NCI-H187 (cell line): ENCODE measurements around the gene PERCC1.

Experiments used
- DNase-seq, 2 experiments: peaks; one replicate each; lab custom pipeline; 2025; lab: John Stamatoyannopoulos, UW

The PERCC1 gene

GRCh38 chr16:1412847-1413246 is 18.0 kb upstream of the PERCC1 start:
- no peak for DNase-seq

DNA sequence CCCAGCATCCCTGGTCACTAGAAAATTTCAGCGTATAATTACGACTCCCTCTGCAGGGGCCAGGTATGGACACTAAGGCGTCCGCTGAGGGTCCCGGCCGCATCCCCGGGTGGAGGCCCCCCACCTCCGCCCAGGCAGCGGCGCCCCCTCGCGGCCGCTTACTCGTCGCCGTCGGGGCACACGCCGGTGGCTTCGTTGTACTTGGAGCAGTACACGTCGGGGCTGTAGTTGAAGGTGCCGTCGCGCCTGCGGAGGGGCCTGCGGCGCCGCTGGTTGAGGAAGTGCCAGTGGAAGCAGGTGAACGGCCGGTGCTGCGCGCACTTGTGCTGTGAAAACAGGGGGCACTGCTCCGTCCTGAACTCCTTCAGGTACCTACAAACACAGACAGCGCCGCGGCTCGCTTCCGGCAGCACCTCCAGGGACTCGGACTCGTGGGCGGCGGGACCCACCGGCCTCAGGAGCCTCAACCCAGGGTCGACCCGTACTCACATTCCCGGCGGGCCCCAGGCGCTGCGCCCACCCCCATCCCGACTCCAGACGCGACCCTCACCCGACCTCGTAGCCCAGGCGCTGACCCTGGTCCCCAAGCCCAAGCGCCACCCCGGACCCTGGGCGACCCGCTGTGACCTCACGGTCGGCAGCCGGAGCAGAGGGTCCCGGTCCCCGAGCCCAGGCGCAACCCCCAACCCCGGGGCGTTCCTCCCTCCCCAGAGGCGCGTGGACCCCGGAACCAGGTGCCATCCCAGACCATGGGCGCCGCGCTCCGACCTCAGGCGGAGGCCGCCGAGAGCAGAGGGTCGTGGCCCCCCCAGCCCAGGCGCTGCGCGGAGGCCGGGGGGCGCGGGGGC is 17.0 kb upstream of the PERCC1 start:
- DNase-seq = peak; percentile 19 to 30

DNA sequence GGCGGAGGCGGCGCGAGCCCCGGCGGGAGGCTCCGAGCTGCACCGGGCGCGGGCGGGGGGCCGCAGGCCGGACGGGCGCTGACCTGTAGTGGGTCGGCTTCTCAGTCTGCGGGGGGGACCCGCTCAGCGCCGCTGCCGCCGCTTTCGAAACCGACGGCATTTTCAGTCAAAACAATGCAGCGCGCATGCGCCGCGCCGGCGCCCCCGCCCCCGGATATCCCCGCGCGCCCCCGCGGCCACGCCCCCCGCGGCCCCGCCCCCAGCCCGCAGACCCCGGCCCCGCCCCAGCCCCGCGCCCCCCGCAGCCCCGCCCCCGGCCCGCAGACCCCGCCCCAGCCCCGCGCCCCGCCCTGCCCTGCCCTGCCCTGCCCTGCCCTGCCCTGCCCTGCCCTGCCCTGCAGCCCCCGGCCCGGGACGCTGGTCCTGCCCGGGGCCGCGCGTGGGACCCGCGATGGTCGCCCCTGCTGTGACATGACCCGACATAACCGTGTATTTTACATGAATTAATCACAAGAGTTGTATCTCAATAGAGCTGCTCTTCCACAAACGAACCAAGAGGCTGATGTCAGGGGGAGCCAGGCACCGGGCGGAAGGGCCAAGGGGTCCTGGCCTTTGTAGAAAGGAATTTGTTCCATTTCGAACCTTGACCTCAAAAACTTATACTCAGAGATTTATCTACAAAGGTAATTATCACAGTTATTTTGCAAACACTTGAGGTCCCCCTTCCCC is 16.2 kb upstream of the PERCC1 start, which contains the start of gene UNKL:
UNKL (minus strand) TSS at position 173 of the 729 bp plus-strand sequence; CDS start at position 160, 13 bp downstream.
- DNase-seq = peak in 1 of 2 experiments; percentile 54

DNA sequence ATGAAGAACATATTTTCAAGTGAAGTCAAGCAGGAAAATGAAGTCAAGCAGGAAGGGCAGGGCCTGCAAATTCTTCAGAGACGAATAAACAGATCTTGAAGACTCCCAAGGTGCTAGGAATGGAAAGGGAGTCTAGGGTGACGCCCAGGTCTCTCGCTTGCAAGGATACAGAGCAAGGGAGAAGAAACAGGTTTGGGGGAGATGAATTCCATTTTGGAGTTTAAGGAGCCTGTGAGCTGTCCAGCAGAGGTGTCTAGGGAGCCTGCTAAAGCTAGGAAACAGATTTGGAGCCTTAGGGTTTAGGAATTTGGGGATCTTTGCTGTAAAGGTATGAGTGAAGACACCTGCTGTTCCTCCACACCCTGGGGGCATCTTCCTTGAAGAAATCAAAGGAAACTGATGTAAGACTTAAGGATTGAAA is 14.3 kb upstream of the PERCC1 start:
- DNase-seq = no peak

DNA sequence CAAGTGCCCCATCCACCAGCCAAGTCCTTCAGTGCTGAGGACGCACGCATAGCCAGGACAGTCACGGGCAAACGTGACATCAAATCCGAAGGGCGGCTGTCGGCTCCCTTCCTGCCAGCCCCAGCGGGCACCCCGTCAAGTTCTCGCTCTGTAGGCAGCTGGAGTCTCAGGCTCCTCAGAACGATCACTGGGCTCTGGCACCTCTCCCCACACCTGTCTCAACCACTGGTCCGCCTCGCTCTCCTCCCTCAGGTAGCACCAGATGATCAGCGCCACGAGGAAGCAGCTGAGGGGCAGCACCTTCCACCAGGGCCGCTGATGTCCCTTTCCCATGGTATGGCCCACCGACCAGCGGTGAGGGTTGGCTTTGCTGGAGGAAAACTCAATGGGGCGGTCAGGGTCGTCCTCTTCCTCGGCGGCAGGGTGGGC is 10.8 kb upstream of the PERCC1 start:
- DNase-seq = no peak

DNA sequence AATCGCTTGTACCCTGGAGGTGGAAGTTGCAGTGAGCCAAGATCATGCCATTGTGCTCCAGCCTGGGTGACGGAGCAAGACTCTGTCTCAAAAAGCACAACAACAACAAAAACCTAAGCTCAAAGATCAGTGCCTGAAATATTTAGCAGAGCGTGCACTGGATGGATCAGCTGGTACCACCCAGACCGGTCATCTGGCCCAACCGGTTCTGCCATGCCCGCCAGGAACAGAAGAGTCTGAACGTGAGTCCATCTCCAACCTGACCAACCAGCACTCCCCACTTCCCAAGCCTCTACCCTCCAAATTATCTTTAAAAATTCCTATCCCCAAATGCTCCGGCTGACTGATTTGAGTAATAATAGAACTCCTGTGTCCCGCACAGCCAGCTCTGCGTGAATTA is 8.8 kb upstream of the PERCC1 start:
- no peak for DNase-seq

- DNase-seq = peak in 1 of 2 experiments; percentile 60
Measured at GRCh38 chr16:1424028-1424427, 6.8 kb upstream of the PERCC1 start.

DNA sequence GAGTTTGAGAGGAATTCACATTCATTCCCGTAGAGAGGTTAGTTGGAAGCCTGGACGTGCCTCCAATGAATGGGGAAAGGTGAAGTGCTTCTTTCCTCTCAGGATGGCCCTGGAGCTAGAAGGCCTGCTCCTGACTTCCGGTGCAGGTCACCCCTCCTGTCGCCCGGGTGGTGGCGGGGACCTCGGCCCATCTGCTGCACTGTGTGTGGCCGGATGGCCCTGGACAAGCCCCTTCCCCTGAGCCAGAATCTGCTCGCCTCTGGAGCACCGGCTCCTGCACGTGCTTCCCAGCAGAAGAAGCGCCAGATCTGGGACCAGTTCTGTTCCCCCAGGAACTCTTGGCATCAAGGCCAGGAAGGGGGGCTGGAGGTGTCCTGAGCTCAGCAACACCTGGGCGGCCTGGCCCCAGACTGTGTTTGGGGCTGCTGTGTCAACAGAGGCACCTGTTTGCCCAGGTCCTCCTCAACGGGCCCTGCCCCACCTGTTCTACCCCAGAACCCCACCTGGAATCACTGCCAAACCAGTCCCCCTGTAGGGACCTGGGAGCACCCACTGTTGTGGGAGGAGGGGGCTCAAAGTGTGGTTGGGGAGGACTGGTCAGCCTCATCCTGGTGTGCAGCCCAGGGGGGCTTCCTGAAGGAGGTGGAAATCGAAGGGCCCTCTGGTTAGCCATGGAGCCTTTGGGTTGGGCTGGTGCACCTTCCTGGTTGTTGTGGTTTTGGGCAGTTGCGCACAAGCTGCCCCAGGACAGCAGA is 5.1 kb upstream of the PERCC1 start:
- no peak for DNase-seq

- DNase-seq = peak; percentile 72 to 93
Measured at GRCh38 chr16:1426734-1427471, 4.0 kb upstream of the PERCC1 start.

- DNase-seq = no peak
Measured at GRCh38 chr16:1427473-1428461, 3.1 kb upstream of the PERCC1 start.

- no peak for DNase-seq
Measured at GRCh38 chr16:1428511-1428910, 2.4 kb upstream of the PERCC1 start.

DNA sequence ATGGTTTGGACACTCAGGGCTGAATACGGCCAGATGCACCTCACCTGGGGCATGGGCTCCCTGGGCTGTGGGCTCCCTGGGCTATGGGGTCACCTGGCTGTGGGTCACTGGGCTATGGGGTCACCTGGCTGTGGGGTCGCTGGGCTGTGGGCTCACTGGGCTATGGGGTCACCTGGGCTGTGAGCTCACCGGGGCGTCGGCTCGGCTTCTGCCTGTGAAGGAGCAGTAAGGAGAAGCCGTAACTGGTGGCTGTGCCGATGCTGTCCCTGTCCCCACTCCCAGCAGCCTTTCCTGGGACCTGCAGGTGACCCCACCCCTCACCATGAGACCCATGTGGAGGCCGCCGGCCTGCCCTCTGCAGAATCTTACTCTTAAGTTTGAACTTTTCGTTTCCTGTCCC is 1.9 kb upstream of the PERCC1 start:
- DNase-seq = no peak

- DNase-seq = no peak
Measured at GRCh38 chr16:1429631-1430030, 1.2 kb upstream of the PERCC1 start.

DNA sequence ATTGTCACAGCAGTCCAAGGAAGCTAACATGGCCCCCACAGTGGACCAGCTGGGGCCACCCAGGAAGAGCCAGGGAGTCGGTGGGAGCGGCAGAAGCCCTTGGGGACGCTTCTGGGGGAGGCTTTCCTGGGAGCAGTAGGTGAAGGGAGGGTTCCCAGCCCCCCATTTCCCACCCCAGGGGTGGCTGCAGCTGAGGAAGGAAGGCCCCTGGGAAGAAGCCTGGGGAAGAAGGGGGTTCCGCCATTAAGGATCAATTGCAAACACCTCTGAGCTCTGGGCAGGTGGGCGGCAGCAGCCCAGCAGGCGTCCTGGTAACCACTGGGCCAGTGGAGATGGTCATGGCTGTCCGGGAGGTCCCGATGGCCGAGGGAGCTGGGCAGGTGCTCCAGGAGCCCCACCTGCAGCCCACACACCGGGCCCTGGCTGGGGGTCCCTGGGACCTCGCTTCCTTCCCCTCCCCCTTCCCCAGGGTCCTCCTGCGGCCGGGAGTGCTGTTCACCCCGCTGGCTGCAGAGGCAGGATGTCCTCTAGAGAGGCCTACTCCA is 592 bp upstream of the PERCC1 start:
- DNase-seq = no peak

DNA sequence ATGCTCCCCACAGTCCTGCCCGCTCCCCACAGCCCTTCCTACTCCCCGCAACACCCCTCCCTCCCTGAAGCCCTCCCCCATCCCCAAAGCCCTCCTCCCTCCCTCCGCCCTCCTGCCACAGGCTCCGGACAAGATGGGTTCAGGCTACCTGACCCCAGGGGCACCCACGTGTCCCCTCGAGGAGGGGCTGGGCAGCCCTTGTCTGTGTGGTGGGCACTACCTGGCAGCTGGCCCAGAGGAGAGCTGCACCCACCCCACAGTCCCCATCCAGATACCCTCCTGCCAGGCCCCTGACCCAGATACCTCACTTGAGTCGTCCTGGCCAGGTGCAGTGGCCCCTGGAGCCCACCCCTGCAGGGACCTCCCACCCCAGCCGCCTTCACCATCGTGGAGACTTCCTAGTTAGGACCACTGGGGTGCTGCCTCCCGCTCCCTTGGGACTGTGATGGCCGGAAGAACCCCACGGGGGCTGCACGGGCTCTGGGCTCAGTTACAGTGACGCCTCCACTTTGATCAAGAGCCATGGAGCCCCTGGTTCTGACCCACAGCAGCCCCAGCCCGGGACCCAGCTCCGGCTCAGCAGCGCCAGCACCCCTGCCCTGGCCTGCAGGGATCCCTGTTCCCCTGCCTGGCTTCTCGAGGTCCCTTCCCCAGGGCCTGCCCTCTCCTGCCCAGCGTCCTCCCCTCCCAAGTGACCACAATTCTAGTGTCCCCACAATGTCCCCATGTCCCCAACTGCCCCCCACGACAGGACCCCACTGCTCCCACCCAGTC is 806 bp downstream of the PERCC1 start:
- DNase-seq = no peak

DNA sequence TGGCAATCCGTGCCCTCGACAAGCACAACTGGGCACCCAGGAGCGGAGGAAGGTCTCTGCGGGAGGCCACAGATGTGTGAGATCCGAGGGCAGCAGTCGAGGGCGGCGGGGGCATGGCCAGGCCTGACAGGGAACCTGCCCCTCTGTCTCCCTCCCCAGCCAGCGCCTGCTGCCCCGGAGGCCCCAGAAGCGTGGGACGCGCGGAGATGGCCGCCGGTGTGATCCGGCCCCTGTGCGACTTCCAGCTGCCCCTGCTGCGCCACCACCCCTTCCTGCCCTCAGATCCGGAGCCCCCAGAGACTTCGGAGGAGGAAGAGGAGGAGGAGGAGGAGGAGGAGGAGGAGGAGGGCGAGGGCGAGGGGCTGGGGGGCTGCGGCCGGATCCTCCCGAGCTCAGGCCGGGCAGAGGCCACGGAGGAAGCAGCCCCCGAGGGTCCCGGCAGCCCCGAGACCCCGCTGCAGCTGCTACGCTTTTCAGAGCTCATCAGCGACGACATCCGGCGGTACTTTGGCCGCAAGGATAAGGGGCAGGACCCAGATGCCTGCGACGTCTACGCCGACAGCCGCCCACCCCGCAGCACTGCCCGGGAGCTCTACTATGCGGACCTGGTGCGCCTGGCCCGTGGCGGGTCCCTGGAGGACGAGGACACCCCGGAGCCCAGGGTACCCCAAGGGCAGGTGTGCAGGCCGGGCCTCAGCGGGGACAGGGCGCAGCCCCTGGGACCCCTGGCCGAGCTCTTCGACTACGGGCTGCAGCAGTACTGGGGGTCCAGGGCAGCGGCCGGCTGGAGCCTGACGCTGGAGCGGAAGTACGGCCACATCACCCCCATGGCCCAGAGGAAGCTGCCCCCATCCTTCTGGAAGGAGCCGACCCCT is 1.7 kb downstream of the PERCC1 start:
- DNase-seq = no peak

DNA sequence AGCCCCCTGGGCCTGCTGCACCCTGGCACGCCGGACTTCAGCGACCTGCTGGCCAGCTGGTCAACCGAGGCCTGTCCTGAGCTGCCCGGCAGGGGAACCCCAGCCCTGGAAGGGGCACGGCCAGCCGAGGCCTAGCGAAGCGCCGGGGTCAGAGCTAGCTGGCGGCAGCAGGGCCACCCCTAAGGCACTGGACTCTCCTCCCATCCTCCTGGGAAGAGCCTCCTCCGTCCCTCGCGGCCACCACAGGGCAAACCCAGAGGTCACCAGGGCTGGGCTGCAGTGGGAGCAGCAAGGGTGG is 2.3 kb downstream of the PERCC1 start:
- no peak for DNase-seq

GRCh38 chr16:1433756-1434155 is 2.9 kb downstream of the PERCC1 start:
- DNase-seq = no peak
